Skin epidermis (tissue), 12 donors: Measurements from ENCODE around the gene MPP1.
A peak's percentile ranks its signal among the peaks of the same experiment; 100 is the strongest.

Experiments used
- H3K27ac ChIP-seq, 21 experiments: fragments of 200-600 bp; sonication (generic) in 11 of 21; one replicate each; pipeline ENCODE4 v1.5.0; 2020; ENCODE audit warnings: mild to moderate bottlenecking in 3 of 21, inconsistent platforms in 2 of 21, moderate library complexity in 2 of 21
- H3K4me3 ChIP-seq, 7 experiments: fragments of 200-600 bp; sonication (generic) in 2 of 7; one replicate each; pipeline ENCODE4 v1.5.0; 2020; ENCODE audit warnings: inconsistent platforms in 2 of 7, mild to moderate bottlenecking in 2 of 7, moderate library complexity in 1 of 7

Gene MPP1

DNA sequence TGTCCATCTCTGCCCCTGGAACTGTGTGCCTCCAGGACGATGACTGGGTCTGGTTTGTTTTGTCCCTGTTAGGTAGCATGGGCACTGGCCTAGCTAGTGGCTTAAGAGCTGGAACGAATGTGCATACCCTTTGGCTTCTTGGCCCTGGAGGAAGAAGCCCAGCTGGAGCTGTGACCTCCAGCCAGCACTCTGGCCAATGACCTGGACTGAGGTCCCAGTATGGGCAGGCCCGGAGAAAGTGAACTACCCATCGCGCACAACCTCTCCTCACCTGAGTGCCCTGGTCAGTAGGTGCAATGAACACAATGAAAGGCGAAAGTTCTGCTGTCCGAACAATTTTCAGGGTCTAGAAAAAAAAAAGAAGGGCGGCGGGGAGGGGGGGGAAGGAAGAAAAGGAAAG is 24.3 kb downstream of the MPP1 start:
- H3K4me3 ChIP-seq = no peak overlapping the region
- H3K27ac ChIP-seq = no peak overlapping the region

DNA sequence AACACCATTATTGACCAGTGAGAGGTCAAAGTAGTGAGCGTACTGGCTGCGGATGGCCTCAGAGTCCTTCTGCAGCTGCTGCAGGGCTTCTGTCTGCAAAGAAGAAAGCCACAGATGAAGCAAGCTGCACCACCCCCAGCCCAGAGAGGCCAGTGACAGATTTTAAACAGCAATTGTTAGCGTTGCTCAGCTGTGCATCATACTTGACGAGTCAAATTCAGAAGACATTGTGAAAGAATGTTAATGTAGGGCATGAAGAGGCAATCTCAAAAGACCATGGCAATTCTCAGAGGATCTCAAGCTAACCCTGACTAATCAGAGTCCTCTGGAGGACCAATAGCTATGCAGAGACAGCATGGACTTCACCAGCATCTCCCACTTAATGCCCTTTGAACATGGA is 26.0 kb downstream of the MPP1 start:
- no peak overlapping the region for H3K27ac ChIP-seq
- no peak overlapping the region for H3K4me3 ChIP-seq

DNA sequence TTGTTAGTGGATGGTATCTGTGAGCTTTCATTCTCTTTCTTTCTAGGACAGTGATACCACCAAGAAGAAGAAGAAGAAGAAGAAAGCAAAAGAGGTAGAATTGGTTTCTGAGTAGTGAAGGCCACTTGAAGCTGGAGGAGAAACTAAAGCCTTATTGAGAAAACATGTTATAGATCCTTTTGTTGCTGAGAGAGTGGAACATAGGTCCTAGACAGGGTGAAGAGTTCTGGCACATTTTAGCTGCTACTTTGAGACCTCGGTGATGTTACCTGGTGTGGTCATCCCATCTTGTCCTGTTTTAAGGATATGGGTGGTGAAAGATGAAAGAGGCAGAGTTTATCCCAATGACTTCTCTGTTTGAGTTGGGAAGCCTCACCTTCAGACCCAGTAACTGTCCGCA is 28.5 kb downstream of the MPP1 start:
- Histone ChIP-seq H3K27ac (no peak overlapping the region), H3K4me3 (no peak overlapping the region)

DNA sequence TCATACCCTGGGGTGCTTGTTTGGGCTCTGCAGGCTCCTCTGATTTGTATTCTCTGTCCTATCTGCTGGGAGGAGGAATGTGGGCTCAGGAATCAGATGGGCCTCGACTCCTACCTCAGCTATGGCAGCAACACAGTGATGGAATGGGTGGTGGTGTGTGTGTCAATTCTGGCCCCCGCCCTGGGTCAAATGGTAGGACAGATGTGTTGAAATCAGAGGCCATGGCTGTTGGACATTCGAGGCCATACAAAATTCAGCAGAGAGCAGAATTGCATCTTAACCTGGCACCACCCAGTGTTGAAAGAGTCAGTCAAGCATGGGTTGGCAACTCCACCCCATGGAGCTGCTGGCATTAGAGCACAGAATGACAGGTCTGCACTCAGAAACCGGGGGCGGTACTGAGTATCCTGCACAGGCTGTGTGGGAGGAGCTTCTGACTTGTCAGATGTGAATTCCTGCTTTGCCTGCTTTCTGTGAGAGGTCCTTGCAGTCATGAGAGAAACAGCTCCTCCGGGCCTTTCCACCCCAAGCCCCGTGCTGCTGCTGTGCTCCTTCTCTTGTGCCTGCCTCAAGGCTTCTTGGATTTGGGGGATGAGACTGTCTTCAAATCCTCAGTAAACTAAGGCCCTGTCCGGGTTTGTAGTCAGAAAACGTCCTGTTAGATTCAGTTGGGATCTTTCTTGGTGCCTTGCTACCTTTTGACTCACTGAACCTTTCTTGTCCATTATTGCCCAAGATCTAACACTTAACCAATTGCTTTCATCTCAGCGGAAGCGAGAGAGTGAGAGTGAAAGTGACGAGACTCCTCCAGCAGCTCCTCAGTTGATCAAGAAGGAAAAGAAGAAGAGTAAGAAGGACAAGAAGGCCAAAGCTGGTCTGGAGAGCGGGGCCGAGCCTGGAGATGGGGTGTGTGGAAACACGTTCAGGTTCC is 29.6 kb downstream of the MPP1 start:
- Histone ChIP-seq H3K4me3 (no peak overlapping the region), H3K27ac (no peak overlapping the region)

DNA sequence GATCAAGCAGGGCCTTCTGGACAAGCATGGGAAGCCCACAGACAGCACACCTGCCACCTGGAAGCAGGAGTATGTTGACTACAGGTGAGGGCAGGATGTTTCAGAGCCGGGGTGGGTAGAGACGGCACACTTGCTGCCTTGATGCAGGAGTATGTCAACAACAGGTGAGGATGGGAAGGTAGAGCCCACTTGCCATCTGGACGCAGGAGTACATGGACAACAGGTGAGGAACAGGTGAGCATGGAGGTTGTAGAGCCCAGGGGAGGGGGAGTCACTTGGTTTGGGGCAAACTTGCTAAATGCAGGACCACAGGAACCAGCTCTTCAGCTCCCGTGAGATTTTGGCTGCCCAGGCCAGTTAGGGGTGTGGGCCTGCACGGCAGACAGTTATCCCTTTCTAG is 30.7 kb downstream of the MPP1 start:
- Histone ChIP-seq H3K27ac (no peak overlapping the region), H3K4me3 (no peak overlapping the region)

DNA sequence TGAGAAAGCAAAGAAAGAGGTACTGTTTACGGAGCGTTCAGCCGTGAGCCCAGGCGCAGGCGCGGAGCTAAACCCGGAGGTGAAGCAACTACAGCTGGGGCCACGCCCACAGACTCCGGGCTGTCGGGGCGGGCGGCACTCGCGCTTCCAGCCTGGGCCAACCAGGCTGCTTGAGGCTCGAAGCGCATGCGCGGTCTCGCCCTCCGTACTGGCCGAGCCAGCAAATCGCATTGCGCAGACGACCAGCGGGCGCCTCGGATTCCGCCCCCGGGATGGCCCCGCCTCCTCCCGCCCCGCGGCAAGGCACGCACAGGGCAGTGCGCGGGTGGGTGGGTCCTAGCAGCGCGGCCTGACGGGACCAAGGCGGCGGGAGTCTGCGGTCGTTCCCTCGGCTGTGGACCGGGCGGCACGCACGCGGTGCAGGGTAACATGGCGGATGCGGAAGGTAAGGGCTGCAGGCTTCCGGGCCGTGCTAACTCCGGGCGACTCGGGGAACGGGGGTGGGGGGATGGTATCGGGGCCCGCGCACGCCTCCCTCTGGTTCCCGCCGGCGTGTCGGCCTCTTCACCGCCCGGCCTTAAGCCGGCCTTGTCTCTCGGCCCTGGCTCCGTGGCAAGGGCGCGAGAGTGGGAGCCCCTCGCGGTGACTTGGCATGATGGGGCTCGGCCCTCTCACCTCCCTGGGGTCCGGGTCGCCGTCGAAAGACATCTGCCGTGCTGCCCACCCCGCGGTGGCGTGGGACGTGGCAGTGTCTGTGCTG is 42.6 kb downstream of the MPP1 start, which contains the start of gene DKC1:
TSS of gene DKC1 (plus strand) at position 328 of the 760 bp plus-strand sequence. CDS start at position 430, 102 bp downstream.
- H3K4me3 ChIP-seq = peak within 1 kb of the TSS; percentile 45 to 77 (median 71)
- H3K27ac ChIP-seq = peak within 1 kb of the TSS; percentile 58 to 91 (median 81)

DNA sequence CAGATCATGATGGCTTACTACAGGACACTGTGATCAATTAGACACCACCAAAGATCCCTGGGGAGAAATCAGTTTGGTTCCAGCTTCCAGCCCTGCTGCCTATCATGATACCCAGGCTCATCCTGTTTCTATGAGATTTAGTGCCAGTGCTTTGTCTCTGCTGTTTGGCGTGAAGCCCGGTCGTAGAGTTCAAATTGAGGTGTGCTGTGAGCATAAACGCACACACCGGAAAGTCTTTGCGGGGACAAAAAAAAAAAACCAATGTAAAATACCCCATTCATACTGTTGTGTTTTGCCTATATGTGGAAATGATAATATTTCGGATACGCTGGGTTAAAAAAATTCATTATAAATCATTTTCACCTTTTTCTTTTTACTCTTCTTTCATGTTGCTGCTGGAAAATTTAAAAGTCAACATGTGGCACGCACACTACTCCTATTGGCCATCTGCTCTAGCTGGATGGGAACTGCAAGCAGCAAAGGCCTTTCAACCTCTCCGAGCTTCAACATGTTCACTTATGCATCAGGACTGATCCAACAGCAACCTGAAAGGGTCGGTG is 43.2 kb downstream of the MPP1 start:
- Histone ChIP-seq H3K27ac (peak overlapping the region in 13 of 21 experiments; percentile 11 to 89 (median 76)), H3K4me3 (peak overlapping the region; percentile 45 to 77 (median 71))

DNA sequence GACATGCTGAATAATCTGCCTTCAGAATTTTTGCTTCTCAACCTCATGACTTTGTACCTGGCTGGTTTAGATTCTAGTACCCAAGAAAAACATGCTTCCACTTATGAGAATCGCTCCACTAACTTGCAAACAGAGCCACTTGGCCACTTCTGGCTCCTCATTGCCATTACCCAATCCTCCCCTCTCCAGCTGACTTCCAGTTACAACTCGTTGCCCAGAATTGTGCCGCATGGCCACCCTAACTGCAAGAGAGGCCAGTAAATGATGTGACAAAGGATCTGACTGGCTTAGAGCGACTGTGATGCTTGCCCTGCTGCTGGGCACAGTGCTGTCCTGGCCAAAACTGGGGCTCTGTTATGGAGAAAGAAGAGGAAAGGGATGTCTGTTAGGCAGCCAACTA is 46.6 kb downstream of the MPP1 start:
- no peak overlapping the region for H3K27ac ChIP-seq
- no peak overlapping the region for H3K4me3 ChIP-seq

DNA sequence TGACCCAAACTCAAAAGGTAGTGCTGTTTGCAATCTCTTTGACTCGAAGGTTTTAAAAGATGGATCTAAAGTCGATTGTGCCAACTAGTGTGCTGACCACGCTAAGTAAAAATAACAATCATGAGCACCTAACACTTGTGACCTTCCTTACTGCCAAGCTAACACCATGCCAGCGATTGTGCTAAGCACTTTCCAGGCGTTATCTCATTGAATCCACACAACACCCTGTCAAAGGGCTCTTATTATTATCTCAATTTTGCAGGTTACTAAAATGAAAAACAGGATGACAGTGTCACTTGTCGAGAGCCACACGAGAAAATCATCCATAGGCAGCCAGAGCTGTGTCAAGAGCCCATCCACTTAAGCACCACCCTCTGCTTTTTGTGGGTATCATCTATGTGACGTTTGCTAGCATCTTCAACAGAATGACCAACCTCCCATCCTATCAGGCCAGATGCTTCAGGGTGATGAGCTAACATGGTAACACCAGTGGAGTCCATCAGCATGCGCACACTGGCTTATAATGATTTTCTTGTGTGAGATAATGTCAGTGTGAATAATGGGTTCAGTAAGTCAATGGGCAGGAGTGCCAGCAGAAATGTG is 53.5 kb downstream of the MPP1 start:
- H3K4me3 ChIP-seq = no peak overlapping the region
- H3K27ac ChIP-seq = peak overlapping the region in 2 of 21 experiments; percentile 12 to 81

DNA sequence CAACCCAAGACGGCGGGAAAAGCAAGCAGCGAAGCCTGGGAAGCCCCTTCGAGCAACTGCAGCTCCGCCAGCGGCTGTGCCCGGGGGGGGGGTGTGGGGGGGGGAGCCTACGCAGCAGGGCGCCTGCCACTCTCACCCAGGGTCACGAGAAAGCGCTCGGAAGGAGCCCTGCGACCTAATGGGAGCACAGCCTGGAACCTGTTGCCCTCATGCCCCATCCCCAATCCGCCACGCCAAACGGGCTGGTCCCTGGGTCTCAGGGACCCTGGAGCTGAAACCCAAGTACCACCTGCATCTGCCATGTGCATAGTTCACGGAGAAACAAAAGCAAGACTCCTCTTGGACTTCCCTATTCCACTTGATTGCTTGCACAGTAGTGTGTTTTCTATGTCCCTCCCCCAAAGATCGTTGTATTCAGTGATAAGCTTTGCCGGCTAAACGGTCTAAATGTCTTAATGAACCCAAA is 54.0 kb downstream of the MPP1 start:
- Histone ChIP-seq H3K27ac (peak overlapping the region in 11 of 21 experiments; percentile 12 to 86 (median 67)), H3K4me3 (peak overlapping the region; percentile 13 to 45 (median 41))

DNA sequence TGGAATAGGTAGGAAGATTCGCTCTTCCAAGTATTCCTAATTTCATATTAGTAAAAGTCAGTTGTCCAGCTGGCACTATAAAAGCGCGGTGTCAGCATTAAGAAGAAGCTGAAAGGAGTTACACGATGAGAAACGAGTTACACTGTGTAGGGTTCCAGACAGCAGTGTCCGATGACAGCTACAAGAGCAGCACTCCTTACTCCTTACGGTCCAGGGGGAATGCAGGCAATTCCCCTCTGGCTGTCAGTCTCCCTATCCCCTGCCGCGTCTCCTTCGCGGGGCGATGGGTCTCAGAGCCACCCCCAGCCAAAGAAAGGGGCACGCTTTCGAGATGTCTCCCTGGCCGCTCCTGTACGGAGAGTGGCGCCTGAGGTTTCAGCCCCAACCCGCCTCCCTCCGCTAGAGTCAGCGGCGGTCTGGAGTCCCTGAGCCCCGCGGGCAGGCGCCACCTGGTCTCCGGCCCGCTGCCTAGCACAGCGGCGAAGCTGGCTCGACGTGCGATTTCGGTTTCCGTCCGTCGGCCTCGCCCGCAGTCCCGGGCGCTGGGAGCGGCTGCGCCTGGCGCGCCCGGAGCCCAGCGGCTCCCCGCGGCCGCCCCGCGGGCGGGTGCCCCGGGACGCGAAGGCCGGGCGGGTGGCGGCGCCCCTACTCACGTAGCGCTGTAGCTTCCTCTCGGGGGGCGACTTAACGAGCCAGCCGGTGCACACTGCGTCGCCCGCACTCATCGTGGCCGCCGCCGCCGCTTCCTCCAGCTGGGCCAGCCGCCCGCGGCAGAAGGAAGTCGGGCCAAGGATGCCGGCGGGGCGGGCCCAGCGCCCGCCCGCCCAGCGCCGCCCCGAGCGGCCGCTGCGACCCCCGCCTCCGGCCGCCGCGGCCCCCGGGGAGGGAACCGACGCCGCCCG is 54.7 kb downstream of the MPP1 start, which contains the start of gene GAB3:
TSS of gene GAB3 (minus strand) at position 777 of the 902 bp plus-strand sequence. CDS start at position 725, 52 bp downstream.
- Histone ChIP-seq H3K27ac (peak within 1 kb of the TSS in 19 of 21 experiments; percentile 31 to 86 (median 62)), H3K4me3 (peak within 1 kb of the TSS; percentile 27 to 45 (median 41))

DNA sequence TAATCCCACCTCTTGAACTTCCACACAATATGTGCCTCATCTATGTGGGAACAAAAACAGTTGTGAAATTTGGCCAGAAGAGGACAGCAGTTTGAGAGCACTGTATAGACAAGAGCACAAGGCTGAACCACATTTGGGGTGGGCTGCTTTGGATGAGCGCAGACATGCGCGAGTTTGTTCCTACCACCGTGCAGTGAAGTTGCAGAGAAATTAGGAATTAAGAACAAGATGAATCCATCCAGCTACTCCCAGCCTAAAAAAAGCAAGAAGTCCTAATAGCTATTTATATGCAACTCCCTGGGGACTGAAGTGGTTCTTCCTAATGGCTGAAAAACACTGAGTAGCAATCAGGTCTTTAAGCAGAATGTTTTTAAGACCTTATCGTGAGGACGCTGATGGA is 55.4 kb downstream of the MPP1 start:
- peak overlapping the region in 12 of 21 experiments; percentile 42 to 86 (median 62) for H3K27ac ChIP-seq
- H3K4me3 ChIP-seq = peak overlapping the region; percentile 27 to 45 (median 41)

DNA sequence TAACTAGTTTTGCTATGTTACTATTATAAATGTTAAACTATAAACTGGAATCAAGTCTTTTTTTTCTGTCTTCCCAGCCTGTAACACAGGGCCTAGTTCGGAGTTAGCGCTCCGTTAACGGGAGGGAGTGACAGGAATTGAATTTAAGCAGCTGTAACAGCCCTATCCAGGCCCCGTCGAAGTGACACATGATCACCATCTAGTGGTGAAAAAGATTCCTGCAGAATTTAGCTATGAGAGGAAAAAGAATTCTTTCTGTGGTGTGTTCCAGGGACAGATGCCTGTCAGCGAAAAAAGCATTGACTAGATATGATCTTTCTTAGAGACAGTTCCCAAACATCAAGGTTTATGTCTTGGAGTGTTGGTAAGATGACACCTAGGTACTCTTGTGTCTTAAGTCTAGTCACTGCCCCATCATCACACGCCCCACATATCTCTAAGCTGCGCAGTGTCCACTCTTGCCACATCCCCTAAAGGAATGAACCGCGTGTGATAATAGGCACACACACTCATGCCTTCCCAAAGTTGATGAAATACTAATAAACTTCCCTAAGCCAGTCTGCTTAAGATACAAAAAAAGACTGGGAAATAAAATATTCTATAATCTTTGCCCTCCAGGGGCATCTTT is 56.5 kb downstream of the MPP1 start:
- peak overlapping the region in 2 of 21 experiments; percentile 39 to 63 for H3K27ac ChIP-seq
- no peak overlapping the region for H3K4me3 ChIP-seq

DNA sequence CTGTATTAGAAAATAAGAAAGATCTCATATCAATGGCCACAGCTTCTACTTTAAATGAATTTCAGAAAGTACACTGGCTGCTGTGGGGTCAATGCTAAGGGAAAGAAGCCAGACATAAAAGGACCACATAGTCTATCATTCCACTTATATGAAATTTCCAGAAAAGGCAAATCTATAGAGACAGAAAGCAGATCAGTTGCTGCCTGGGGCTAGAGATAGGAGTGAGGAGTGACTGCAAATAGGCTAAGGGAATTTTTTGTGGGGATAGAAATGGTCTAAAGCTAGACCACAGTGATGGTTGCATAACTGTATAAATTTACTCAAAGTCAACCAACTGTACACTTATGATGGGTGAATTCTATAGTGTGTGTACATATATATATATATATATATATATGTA is 62.7 kb downstream of the MPP1 start:
- H3K27ac ChIP-seq = no peak overlapping the region
- H3K4me3 ChIP-seq = no peak overlapping the region

DNA sequence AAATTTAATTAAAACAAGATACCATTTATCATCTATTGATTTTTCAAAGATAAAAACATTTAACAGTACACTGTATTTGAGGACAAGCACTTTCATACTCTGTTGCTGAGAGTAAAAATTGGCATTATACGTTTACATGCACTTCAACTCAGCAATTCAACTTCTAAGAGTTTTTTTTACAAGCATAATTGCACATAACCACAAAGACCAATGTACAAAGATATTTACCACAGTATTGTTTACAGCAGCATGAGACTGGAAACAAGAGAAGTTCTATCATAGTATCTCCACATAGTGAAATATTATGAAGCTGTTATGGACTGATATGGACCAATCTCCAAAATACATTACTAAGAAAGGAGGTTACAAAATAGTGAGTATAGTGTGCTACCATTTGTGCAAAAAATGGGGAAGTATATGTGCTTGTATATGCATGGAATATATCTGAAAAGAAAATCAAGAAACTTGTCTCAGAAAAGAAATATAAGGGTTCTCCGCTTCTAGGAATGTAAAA is 65.3 kb downstream of the MPP1 start:
- no peak overlapping the region for H3K4me3 ChIP-seq
- peak overlapping the region in 1 of 21 experiments; percentile 6 for H3K27ac ChIP-seq

DNA sequence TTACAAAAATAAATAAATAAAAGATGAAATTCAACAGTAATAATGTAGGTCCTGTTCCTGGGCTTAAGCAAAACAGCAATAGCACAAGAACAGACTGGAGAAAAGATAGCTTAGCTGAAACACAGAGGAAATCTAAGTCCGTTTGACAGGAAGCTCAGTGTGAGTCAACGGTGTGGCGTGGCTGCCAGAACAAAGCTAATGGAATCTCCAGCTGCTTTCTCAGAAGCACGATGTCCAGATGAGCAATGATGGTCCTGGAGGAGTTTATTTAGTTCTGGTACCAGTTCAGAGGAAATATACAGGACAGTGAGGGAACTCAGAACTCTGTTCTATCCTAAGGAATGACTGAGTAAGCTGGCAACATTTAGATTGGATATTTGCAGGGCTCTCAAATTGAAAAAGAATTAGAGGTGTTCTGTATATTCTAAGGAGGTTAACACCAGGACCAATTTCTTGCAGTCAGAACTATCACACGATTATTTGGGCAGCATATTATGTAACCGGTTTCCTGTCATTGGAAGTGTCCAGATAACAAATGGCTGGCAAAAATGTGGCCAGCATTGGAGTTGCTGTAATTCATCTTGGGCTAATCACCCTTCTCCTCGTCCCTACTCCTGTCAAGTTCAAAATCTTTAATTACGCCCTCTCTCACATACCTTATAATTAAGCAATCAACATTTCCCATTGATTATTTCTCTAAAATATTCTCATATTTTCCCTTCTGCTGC is 67.1 kb downstream of the MPP1 start:
- no peak overlapping the region for H3K4me3 ChIP-seq
- H3K27ac ChIP-seq = peak overlapping the region in 9 of 21 experiments; percentile 25 to 87 (median 55)

DNA sequence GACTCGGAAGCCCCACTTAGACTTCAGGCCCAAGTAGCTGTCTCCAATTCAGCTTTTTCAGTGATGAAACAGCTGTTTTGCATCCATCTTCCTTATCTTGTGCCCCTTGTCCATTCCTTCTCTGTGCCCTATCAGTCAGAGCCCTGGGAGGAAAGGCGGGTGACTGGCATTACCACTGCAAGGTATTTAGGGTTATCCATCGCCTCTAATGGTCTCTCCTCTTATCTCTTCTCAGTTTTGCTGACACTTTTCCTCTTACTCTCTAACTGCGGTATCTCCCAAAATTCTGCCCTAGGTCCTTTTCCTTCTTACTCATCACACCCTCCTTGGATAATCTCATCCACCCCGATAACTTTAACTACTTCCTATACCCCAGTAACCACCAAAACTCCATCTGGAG is 68.1 kb downstream of the MPP1 start:
- H3K27ac ChIP-seq = peak overlapping the region in 9 of 21 experiments; percentile 2 to 87 (median 35)
- no peak overlapping the region for H3K4me3 ChIP-seq
